Liver (tissue), 9 donors: ENCODE measurements around the gene CYTL1. TPM values are rescaled to one million over a fixed set of nuclear protein-coding genes. Genes with fewer than 3 reads are reported as not detected.

Source experiments
- DNase-seq: peaks from one replicate; pipeline ENCODE4 v3.0.0-alpha.2; 2017; ENCODE audit warnings: low spot score
- H3K27ac ChIP-seq, 2 donors: one replicate each; pipeline ENCODE4 v1.7.0; 2013; ENCODE audit warnings: inconsistent platforms in 2 of 2, low read length in 2 of 2, control low read depth in 1 of 2, low read depth in 1 of 2, mild to moderate bottlenecking in 1 of 2
- H3K27me3 ChIP-seq, 4 donors: one replicate each; pipeline versions ENCODE4 v1.6.1 to v1.7.0; 2013; ENCODE audit warnings: low read length in 3 of 4, inconsistent platforms in 1 of 4, mild to moderate bottlenecking in 1 of 4, moderate library complexity in 1 of 4; ENCODE audit not compliant: control insufficient read depth in 4 of 4, insufficient read depth in 4 of 4
- H3K36me3 ChIP-seq, 4 donors: one replicate each; pipeline versions ENCODE4 v1.6.1 to v1.7.0; 2013; ENCODE audit warnings: low read length in 3 of 4, mild to moderate bottlenecking in 3 of 4, low read depth in 1 of 4, moderate library complexity in 1 of 4; ENCODE audit not compliant: control insufficient read depth in 4 of 4, insufficient read depth in 3 of 4
- H3K4me1 ChIP-seq, 4 donors: one replicate each; pipeline versions ENCODE4 v1.6.1 to v1.7.0; 2013; ENCODE audit warnings: low read length in 3 of 4, mild to moderate bottlenecking in 3 of 4, moderate library complexity in 1 of 4; ENCODE audit not compliant: control insufficient read depth in 4 of 4, insufficient read depth in 4 of 4
- H3K4me3 ChIP-seq, 3 donors: one replicate each; pipeline versions ENCODE4 v1.6.1 to v1.7.0; 2013; ENCODE audit warnings: low read length in 3 of 3, control low read depth in 1 of 3, low read depth in 1 of 3, mild to moderate bottlenecking in 1 of 3
- H3K9ac ChIP-seq, 2 donors: one replicate each; pipeline ENCODE4 v1.7.0; 2013; ENCODE audit warnings: low read length in 2 of 2, mild to moderate bottlenecking in 2 of 2, moderate library complexity in 2 of 2, control low read depth in 1 of 2, low read depth in 1 of 2
- H3K9me3 ChIP-seq, 4 donors: one replicate each; pipeline versions ENCODE4 v1.6.1 to v1.7.0; 2013; ENCODE audit warnings: low read length in 3 of 4; ENCODE audit not compliant: control insufficient read depth in 4 of 4
- CTCF ChIP-seq: fragments of 150-350 bp; IDR thresholded peaks from 2 replicates; pipeline ENCODE4 v1.5.1; 2017; ENCODE audit warnings: improper control_type of control experiment, low read depth, low read length; ENCODE audit not compliant: missing input control
- FOXA2 ChIP-seq: IDR thresholded peaks from 2 replicates; pipeline ENCODE4 v1.6.1; 2016; ENCODE audit warnings: antibody characterized with exemption
- HNF4A ChIP-seq, 2 donors: conservative IDR thresholded peaks; 2 replicates each; pipeline ENCODE4 v1.6.1; 2016; ENCODE audit warnings: antibody characterized with exemption in 2 of 2, mild to moderate bottlenecking in 2 of 2
- NR2F2 ChIP-seq: IDR thresholded peaks from 2 replicates; pipeline ENCODE4 v1.6.1; 2016; ENCODE audit warnings: antibody characterized with exemption
- WGBS: extraction: QIAGEN DNeasy Blood & Tissue Kit; methylation state at CpG from one replicate; pipeline ENCODE4 v1.1.7; 2013; 5-methylcytosine and 5-hydroxymethylcytosine counted together
- polyA plus RNA-seq, 2 donors: library from polyadenylated mRNA; stranded (reverse) in 1 of 2; unstranded in 1 of 2; fragments of 200-250 nt in 1 of 2; fragments of >200 nt in 1 of 2; fragmentation: Nextera tagmentation in 1 of 2; extraction: Ambion mirVana in 1 of 2; gene quantifications; one replicate each; pipeline versions ENCODE4 v1.2.1 to v1.2.3, GENCODE V29; 2013 to 2015
- total RNA-seq, 2 donors: library from RNA; depleted of rRNA; stranded (reverse); fragments of >200 nt; gene quantifications; one replicate each; pipeline ENCODE4 v1.2.3, GENCODE V29; 2014
- donor health status: healthy.
- donor health status: healthy.
- donor health status: healthy.
- donor health status: healthy.
- donor health status: healthy.

Gene CYTL1
- total and polyA plus RNA-seq, 4 donors: 0.13 to 4.6 TPM; not detected in 2

- WGBS: 86% methylated on average over 4 of the region's 4 CpGs
- Histone ChIP-seq H3K27ac (no peak overlapping the region), H3K9me3 (peaks cover 2 to 12% (median 6%) of the 10 kb centered on the region in 4 donors), H3K9ac (no peak overlapping the region), H3K4me3 (no peak overlapping the region), H3K4me1 (no peaks in the 10 kb centered on the region), H3K36me3 (no peaks in the 10 kb centered on the region), H3K27me3 (no peaks in the 10 kb centered on the region)
- TF ChIP-seq CTCF (no peak), HNF4A (conservative IDR thresholded peaks at IDR 0.05) (no peak), FOXA2 (no peak), NR2F2 (no peak)
- DNase-seq: no peak
Measured at GRCh38 chr4:4968161-4968725, 51.0 kb downstream of the CYTL1 start.

Other genes starting within 250 kb of the CYTL1 start
- gene MSX1, start 159.8 kb downstream of the CYTL1 start, total RNA-seq: under 1 TPM in 1 of 2 donors, not detected in 1; 0.33 TPM
- gene MSX1, start 159.8 kb downstream of the CYTL1 start, polyA plus RNA-seq: under 1 TPM; 0.13 to 0.15 TPM
- gene STK32B, start 32.0 kb upstream of the CYTL1 start, total RNA-seq: under 1 TPM; 0.08 to 0.28 TPM
- under 1 TPM in 1 of 2 donors, not detected in 1; 0.02 TPM for gene STK32B, start 32.0 kb upstream of the CYTL1 start, polyA plus RNA-seq